ENCODE measurements around the gene NDUFAF8.

The NDUFAF8 gene

GRCh38 chr17:81277946-81278693 is 39.0 kb downstream of the NDUFAF8 start:
- no peak for FAIRE-seq

GRCh38 chr17:81278831-81279230 is 39.7 kb downstream of the NDUFAF8 start:
- FAIRE-seq = no peak

DNA sequence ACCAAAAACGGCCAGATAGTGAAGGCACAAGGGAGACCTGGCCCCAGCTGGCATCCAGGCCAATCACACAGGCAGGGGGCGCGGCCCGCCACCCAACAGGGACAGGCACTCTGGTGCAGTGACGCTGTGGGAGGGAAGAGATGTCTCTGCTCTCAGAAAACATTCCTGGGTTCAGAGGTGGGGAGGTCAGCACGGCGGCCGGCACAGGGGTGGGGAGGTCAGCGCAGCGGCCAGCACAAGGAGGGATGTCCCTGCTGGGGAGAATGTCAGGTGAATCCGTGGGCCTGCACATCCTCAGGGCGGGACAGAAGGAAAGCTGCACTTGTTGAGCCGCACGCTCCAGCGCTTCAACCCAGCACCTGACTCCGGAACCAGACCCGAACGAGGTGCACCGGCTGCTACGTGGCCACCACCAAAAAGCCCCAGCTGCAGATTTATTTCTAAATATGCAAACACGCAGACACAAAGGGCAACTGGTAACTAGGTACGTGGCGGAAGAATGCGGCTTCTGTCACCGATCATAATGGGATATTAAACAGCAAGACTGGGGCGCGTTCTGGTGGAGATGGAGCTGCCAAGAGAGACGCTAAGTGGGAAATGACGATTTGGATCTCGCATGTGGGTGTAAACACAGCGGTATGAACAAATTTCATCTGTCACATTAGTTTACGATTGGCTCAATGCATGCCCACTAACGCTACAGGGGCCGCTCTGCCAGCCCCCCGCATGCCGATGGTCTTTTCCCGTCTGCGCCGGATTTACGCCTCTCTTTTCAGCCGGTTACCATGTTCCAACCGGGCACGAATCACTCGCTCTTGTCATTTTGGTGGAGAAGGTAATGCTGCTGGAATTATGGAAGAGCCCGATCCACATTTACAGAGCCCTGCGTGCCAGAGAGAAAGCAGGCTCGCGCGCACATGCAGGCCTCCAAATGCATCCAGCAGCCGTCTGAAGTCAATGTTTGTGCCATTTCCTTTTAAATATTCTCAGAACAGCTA is 40.5 kb downstream of the NDUFAF8 start:
- no peak for FAIRE-seq

GRCh38 chr17:81280571-81280970 is 41.5 kb downstream of the NDUFAF8 start:
- no peak for FAIRE-seq

- no peak for FAIRE-seq
Measured at GRCh38 chr17:81282141-81282540, 43.0 kb downstream of the NDUFAF8 start.

- no peak for FAIRE-seq
Measured at GRCh38 chr17:81282876-81283275, 43.8 kb downstream of the NDUFAF8 start.

- FAIRE-seq = no peak
Measured at GRCh38 chr17:81285179-81285878, 46.2 kb downstream of the NDUFAF8 start.

DNA sequence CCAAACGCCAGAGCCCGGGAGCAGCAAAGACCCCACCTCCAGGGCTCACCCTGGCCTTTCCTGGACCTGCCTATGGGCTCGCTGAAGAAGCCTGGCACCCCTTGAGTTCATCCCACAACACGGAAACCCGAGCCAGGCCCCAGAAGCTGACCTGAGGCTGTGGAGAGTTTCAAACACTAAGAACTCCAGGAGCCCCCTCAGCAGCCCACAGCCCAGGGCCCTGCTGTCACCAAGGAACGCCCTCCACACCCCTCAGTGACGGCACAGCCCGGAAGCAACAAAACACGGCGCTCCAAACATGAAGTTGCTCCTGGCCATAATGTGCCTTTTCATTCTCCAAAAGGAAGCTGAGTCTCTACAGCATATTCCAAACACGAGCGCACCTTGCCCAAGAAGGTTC is 46.8 kb downstream of the NDUFAF8 start:
- FAIRE-seq = no peak

- FAIRE-seq = no peak
Measured at GRCh38 chr17:81286491-81287145, 47.5 kb downstream of the NDUFAF8 start.

DNA sequence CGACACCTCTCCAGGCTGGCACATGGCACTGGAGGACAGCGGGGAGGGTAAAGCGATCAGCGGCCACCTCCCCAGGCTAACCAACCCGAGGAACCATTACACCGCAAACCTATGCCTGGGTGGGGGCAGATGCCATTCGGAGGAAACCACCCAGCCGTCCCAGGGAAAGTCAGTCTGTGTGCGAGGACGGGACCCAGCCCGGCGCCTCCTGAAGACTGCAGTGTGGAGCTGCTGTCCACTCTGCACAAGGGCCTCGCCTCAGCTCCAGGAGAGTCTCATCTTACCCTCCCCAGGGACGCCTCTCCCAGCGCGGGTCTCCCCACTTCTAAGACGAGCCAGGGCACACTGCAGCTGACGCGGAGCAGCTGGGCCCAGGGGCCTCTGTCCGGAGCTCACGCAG is 48.0 kb downstream of the NDUFAF8 start:
- no peak for FAIRE-seq

DNA sequence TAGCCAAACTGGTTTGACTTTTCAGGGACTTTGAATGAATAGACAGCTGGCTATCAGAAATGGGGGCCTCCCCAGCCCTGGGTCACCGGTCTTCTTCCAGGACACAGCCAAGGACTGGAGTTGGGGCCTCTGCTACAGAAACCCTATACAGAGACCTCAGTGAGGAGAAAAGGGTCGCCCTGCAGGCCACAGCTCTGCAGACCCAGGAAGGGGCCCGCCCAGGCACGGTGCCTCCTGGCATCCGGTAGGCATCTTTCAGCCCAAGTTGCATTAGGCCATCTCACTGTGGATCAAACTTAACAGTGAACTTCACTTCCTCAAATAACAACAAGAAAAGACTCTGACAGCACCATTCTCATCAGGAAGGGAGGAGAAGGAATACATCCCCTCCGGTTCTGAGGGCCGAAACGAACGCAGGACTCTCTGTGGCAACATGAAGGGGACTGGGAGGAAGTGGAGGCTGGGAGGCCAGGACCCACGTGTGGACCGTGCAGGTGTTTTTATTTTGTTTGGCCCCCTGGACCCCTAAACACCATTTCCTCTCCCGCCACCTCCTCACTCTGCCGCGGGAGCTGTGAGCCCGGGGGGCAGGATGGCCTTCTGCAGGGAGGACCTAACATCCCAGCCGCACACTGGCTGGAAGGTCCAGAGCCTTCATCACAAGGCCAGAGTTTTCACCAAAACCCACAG is 48.8 kb downstream of the NDUFAF8 start:
- no peak for FAIRE-seq

DNA sequence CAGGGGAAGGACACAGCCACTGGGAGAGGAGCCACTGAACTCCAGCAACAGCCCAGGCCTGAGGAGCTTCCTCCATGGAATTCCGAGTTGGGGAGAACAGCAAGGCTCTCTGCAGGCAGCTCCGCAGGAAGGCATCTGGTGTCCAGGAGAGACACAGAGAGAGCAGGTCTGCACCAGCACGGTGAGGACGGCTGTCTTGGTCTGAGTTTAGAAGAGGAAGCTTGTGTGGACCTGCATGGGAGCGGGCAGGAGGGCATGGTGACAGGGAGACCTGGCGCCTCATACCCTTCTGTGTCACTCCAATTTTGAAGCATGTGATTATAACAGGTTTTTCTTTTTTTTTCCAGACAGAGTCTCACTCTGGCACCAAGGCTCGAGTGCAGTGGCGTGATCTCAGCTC is 49.6 kb downstream of the NDUFAF8 start:
- no peak for FAIRE-seq

DNA sequence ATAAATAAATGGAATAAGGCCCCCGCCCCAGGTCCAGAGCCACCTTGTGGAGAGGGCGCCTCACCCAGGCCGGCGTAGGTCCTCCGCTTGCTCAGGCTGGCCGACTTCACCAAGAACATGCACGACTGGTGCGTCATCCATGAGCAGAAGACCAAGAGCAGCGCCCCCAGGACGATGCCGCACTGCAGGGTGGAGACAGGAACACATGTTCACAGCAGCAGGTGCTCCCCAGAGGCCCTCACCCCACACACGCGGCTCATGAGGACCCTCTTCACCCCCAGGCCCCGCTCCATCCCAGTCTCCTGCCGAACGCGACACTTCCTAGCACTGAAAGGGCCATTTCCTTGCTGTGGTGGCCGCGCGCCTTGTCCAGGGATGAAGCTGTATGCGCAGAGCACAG is 50.5 kb downstream of the NDUFAF8 start:
- FAIRE-seq = no peak

DNA sequence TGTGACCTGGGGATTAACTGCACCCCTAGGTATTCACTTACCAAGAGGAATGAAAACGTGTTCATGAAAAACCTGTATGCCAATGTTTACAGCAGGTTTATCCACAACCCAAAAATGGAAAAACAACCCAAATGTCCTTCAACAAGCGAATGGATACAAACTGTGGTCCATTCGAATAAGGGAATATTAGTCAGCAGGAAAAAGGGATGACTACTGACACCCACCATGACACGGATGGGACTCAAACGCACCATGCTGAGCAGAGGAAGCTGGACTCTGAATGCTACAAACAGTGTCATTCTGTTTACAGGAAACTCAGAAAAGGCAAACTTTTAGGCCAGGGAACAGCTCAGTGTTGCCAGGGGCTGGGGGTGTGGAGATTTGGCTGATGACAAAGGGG is 51.1 kb downstream of the NDUFAF8 start:
- no peak for FAIRE-seq

Measured in G401.6 (cell line).